NCI-H2029 (cell line): ENCODE results near the gene MYF6.
"Not testable (repeated sequence)": the region's sequence is repeated elsewhere in the genome, so short reads cannot be mapped to it uniquely, and the experiment has no call there.

Experiments used
- DNase-seq: peaks from one replicate; lab custom pipeline; 2025; lab: John Stamatoyannopoulos, UW

The MYF6 gene

GRCh38 chr12:80707126-80707829 is at the start of gene MYF6:
Gene MYF6 (plus strand): TSS chr12:80707634. CDS start chr12:80707720, 86 bp downstream.
- DNase-seq = no peak

- DNase-seq = no peak
These were observed 47.8 kb upstream of the MYF6 start for GRCh38 chr12:80659512-80660063.

- DNase-seq = no peak
These were observed 44.8 kb upstream of the MYF6 start for GRCh38 chr12:80662586-80662985.

- no peak for DNase-seq
These were observed 37.2 kb upstream of the MYF6 start for GRCh38 chr12:80670214-80670613.

- DNase-seq = not testable (repeated sequence)
These were observed 31.3 kb upstream of the MYF6 start for GRCh38 chr12:80676042-80676636.

GRCh38 chr12:80676856-80677255 is 30.6 kb upstream of the MYF6 start:
- DNase-seq = no peak

DNA sequence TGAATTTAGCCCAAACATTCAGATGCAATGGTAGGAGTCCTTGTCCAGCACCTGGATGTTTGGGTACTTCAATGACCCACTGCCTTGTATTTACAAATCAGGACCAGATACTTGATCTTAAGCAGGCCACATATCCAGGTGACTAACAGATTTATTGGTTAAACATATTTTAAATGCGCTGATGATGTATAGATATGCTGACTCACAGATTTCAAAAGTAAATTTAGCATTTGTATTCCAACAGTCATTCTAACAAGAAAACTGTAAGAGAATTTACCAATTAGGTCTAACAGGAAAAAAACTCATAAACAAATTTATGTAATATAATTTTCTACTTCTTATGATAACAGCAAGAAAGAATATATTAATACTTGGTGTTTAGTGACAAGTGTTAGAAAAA is 29.4 kb upstream of the MYF6 start:
- DNase-seq = no peak

GRCh38 chr12:80679346-80680131 is 27.9 kb upstream of the MYF6 start:
- no peak for DNase-seq

DNA sequence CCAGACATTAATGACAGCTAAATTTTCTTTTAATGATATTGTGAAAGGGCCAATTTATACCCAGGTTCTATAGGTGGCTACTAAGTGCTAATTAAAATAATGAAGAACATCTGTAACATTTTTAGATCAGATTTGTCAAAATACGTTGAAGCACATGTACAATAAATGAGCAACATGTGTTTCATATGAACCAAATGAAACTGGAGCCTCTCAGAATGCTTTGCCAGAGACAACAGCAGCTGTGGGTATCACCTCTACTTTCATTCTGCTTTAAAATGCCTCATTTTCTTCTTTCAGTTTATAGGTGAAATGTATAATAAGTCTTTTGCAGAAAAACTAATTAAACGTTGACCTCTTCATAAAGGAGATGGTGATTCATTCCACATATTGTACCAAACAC is 26.1 kb upstream of the MYF6 start:
- no peak for DNase-seq

- no peak for DNase-seq
These were observed 25.6 kb upstream of the MYF6 start for GRCh38 chr12:80681786-80682185.

DNA sequence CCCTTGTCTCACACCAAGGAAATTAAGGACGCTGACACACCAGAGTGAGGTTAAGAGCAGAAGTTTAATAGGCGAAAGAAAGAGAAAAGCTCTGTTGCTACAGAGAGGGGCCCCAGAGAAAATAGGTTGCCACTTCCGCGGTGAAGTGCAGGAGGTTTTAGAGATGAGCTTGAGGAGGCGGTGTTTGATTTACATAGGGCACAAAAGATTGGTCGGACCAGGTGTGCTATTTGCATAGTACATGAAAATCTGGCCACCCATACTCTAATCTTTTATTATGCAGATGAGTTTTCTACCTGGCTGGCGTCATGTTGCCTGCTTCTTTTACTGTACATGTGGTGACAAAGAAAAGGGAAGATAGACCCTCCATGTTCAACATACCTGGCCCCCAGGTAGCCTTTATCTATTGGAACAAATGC is 23.3 kb upstream of the MYF6 start:
- DNase-seq = peak; percentile 33

DNA sequence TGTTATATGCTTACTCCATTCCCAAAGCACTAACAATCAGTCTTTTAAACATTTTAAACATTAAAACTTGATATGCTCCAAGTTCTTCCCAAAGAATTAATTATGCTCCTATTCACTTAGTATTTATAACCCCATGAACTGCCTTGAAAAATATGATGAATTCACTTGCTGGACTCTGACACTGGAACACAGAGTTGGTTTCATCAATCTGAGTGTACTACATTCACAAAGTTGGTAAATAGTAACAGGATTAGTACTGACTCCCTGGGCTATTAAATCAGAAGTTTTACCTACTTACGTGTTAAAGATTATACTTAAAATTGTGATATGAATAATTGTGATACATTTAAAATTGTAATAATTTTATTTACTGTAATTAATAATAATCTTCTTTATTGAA is 17.3 kb upstream of the MYF6 start:
- DNase-seq = no peak

GRCh38 chr12:80690513-80690912 is 16.9 kb upstream of the MYF6 start:
- no peak for DNase-seq

DNA sequence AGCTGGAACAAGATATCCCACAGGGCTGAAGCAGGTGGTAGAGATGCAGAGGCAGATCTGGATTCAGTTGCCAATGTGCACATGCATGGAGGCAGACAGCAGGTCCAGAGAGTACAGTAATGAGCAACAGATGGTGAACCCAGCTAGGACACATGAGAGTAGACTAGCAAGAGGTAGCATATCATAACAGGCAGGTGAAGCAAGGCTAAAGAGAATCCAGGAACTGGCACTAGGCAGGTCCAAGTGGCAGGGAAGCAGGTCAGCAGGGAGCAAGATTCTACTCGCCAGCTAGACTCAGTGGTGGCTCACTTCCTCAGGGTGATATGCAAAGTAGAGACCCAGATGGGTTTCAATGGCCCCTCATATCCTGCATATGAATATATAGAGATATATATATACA is 15.3 kb upstream of the MYF6 start:
- DNase-seq = no peak

DNA sequence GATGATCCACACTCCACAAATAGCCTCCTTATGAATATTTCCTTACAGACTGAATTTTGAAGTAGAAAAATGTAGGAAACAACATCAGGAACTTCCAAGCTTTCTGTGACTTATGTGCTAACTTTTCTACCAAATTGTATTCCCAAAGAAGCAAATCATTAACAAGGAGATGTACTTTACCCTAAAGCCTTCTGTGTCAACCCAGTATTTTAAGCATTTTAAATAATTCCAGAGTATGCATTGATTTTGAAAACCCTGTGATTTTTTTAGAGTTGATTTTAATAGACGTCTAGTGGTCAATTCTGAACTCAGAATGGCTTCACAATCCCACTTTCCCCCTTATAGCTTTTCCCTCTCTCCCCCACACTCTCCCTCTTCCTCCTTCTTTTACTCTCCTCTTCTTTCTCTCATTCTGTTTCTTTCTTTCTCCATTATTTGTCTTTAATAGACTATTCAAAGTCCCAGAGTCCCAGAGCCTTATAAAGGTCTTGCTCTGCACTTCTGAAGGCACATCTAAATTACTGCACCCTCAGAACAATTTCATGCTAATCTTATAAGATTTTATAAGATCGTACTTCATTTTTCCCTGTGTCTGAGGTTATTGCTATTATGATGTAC is 10.1 kb upstream of the MYF6 start:
- no peak for DNase-seq

GRCh38 chr12:80698256-80698655 is 9.2 kb upstream of the MYF6 start:
- no peak for DNase-seq

DNA sequence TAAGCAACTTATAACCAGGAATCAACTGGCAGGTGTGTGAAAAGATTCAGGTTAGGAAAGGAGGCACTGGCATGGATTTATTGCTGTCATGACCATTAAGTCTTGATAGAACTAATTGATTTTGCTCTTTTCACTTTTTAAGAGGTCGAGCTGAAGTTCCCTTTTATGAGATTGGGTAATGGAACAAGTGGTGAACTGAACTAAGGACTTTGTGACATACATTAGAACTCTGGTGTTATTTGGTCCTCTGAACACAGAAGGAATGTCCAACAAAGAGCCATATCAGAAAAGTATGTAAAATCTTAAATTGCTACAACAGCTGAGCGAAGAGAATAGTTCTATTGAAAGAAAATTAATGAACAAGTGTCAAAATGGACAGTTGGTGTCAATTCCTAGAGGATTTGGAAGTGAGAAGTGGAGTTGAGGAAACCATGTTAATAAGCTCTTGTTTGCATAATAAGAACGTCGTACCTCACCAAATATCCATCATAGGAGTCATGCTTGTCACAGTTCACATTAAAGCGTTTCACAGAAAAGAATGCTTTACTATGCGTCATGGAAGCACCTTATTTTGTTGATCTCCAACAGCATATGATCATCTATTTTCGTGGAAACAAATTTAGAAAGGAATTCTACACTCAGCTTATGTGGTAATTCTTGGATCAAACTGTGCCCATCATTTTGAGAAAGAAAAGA is 8.4 kb upstream of the MYF6 start:
- no peak for DNase-seq

DNA sequence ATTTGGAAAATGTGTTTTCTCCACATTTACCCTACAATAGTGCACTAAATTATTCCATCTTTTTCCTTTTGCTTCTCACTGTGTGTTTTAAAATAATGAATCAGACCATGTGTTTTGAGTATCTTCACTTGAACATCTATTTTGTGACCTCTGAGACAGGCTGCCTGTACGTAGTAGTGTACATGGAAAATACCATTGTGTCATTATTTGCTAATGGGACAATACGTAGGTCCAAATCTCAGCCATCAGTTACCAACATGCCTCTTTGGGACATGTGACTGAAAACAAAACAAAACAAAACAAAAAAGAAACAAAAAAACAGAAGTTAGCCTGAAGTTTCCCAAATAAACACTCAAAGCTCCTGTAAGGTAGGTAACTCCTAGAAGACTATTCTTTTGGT is 7.1 kb upstream of the MYF6 start:
- DNase-seq = no peak

- DNase-seq = no peak
These were observed 6.0 kb upstream of the MYF6 start for GRCh38 chr12:80701388-80701787.

- DNase-seq = no peak
These were observed 4.3 kb upstream of the MYF6 start for GRCh38 chr12:80702889-80703805.

GRCh38 chr12:80704420-80704819 is 3.0 kb upstream of the MYF6 start:
- no peak for DNase-seq
